SK-N-MC (cell line): ENCODE data around the gene PDE4C.

Source experiments
- EZH2 ChIP-seq: fragments of 200-600 bp; sonication (generic); IDR thresholded peaks from one replicate; pipeline ENCODE4 v1.6.1; 2017; ENCODE audit warnings: antibody characterized with exemption
- FOXP2 ChIP-seq: optimal IDR thresholded peaks from 2 replicates; pipeline ENCODE3; 2011; ENCODE audit warnings: mild to moderate bottlenecking, moderate library complexity; ENCODE audit not compliant: insufficient read depth; ENCODE audit errors: extremely low read length, control extremely low read depth
- POLR2AphosphoS5 ChIP-seq: IDR thresholded peaks from 2 replicates; pipeline ENCODE4 v1.6.1; 2012; ENCODE audit warnings: mild to moderate bottlenecking, low read depth, low read length, borderline replicate concordance

- TF ChIP-seq EZH2 (no peak), POLR2AphosphoS5 (no peak), FOXP2 (no peak)
Observed at GRCh38 chr19:18227781-18228271, 1.6 kb upstream of the PDE4C start.
